H9 (cell line): ENCODE measurements around the gene ETV6. TPM values are rescaled to one million over a fixed set of nuclear protein-coding genes. Genes with fewer than 3 reads are reported as not detected.

Source experiments
- DNase-seq: peaks from one replicate; pipeline ENCODE4 v3.0.0-alpha.2; 2017
- H2AFZ ChIP-seq: one replicate; pipeline ENCODE4 v1.6.1; 2013; ENCODE audit warnings: mild to moderate bottlenecking, low read length, control low read depth, moderate library complexity
- H2AK5ac ChIP-seq: 2 replicates; pipeline ENCODE4 v1.6.1; 2013; ENCODE audit warnings: low read length, control low read depth, mixed read lengths; ENCODE audit not compliant: insufficient read length
- H2BK120ac ChIP-seq: one replicate; pipeline ENCODE4 v1.6.1; 2013; ENCODE audit warnings: low read depth, mild to moderate bottlenecking, low read length, control low read depth, inconsistent platforms; ENCODE audit not compliant: poor library complexity, severe bottlenecking
- H2BK12ac ChIP-seq: 2 replicates; pipeline ENCODE4 v1.6.1; 2013; ENCODE audit warnings: low read length, control low read depth, mixed read lengths, low read depth; ENCODE audit not compliant: insufficient read length
- H2BK15ac ChIP-seq: 2 replicates; pipeline ENCODE4 v1.6.1; 2013; ENCODE audit warnings: low read depth, low read length, control low read depth
- H2BK20ac ChIP-seq: one replicate; pipeline ENCODE4 v1.6.1; 2013; ENCODE audit warnings: low read depth, mild to moderate bottlenecking, low read length, control low read depth, inconsistent platforms; ENCODE audit not compliant: poor library complexity, severe bottlenecking
- H2BK5ac ChIP-seq: 2 replicates; pipeline ENCODE4 v1.6.1; 2013; ENCODE audit warnings: low read length, control low read depth, mixed read lengths; ENCODE audit not compliant: insufficient read length
- H3K14ac ChIP-seq: 2 replicates; pipeline ENCODE4 v1.6.1; 2013; ENCODE audit warnings: low read length, control low read depth; ENCODE audit not compliant: insufficient read depth
- H3K18ac ChIP-seq: 2 replicates; pipeline ENCODE4 v1.6.1; 2013; ENCODE audit warnings: low read depth, mild to moderate bottlenecking, mixed read lengths, low read length, control low read depth; ENCODE audit not compliant: insufficient read length
- H3K23ac ChIP-seq: 2 replicates; pipeline ENCODE4 v1.6.1; 2013; ENCODE audit warnings: low read length, control low read depth, mixed read lengths, low read depth; ENCODE audit not compliant: insufficient read length
- H3K23me2 ChIP-seq: 2 replicates; pipeline ENCODE4 v1.6.1; 2013; ENCODE audit warnings: low read depth, mild to moderate bottlenecking, mixed read lengths, low read length, control low read depth; ENCODE audit not compliant: insufficient read length, poor library complexity, severe bottlenecking
- H3K27ac ChIP-seq: 2 replicates; pipeline ENCODE4 v1.5.1; 2013; ENCODE audit warnings: low read length, control low read depth, mixed read lengths, low read depth; ENCODE audit not compliant: insufficient read length
- H3K27me3 ChIP-seq: 2 replicates; pipeline ENCODE4 v1.6.1; 2013; ENCODE audit warnings: low read length, control low read depth, inconsistent platforms; ENCODE audit not compliant: insufficient read depth
- H3K4ac ChIP-seq: 2 replicates; pipeline ENCODE4 v1.6.1; 2013; ENCODE audit warnings: low read depth, mild to moderate bottlenecking, control low read depth, inconsistent platforms, low read length, moderate library complexity
- H3K4me1 ChIP-seq: 2 replicates; pipeline ENCODE4 v1.6.1; 2013; ENCODE audit warnings: low read length, control low read depth, inconsistent platforms; ENCODE audit not compliant: insufficient read depth
- H3K4me2 ChIP-seq: 2 replicates; pipeline ENCODE4 v1.6.1; 2013; ENCODE audit warnings: low read length, control low read depth, mixed read lengths; ENCODE audit not compliant: insufficient read length, insufficient read depth
- H3K56ac ChIP-seq: 2 replicates; pipeline ENCODE4 v1.6.1; 2013; ENCODE audit warnings: low read depth, mild to moderate bottlenecking, mixed read lengths, low read length, control low read depth; ENCODE audit not compliant: insufficient read length
- H3K79me1 ChIP-seq: 2 replicates; pipeline ENCODE4 v1.6.1; 2013; ENCODE audit warnings: low read depth, mild to moderate bottlenecking, moderate library complexity, low read length, control low read depth, inconsistent platforms; ENCODE audit not compliant: insufficient read depth, poor library complexity, severe bottlenecking
- H3K79me2 ChIP-seq: 2 replicates; pipeline ENCODE4 v1.6.1; 2013; ENCODE audit warnings: low read length, control low read depth, inconsistent platforms; ENCODE audit not compliant: insufficient read depth
- H3K9ac ChIP-seq: 2 replicates; pipeline ENCODE4 v1.6.1; 2013; ENCODE audit warnings: low read length, control low read depth, mixed read lengths; ENCODE audit not compliant: insufficient read length; ENCODE audit errors: extremely low read depth
- H3K9me3 ChIP-seq: one replicate; pipeline ENCODE4 v1.6.1; 2013; ENCODE audit warnings: low read depth, low read length, inconsistent platforms; ENCODE audit not compliant: control insufficient read depth
- H3T11ph ChIP-seq: one replicate; pipeline ENCODE4 v1.6.1; 2013; ENCODE audit warnings: mild to moderate bottlenecking, low read length, control low read depth, inconsistent platforms
- H4K20me1 ChIP-seq: one replicate; pipeline ENCODE4 v1.6.1; 2013; ENCODE audit not compliant: control insufficient read depth, insufficient read length, insufficient read depth
- H4K5ac ChIP-seq: 2 replicates; pipeline ENCODE4 v1.6.1; 2013; ENCODE audit warnings: low read depth, mild to moderate bottlenecking, mixed read lengths, low read length, control low read depth; ENCODE audit not compliant: insufficient read length
- H4K8ac ChIP-seq: replicated peaks from 2 replicates; pipeline ENCODE4 v1.6.1; 2013; ENCODE audit warnings: low read length, control low read depth, mixed read lengths, low read depth; ENCODE audit not compliant: insufficient read length
- H4K91ac ChIP-seq: 2 replicates; pipeline ENCODE4 v1.6.1; 2013; ENCODE audit warnings: low read depth, mild to moderate bottlenecking, moderate library complexity, mixed read lengths, low read length, control low read depth; ENCODE audit not compliant: insufficient read length
- H3K27ac Mint-ChIP-seq, 3 experiments: 2 replicates in 2 of 3; 3 replicates in 1 of 3; pipeline ENCODE4 v1.8.0; 2020 to 2021; ENCODE audit warnings: mixed read lengths in 3 of 3, mild to moderate bottlenecking in 1 of 3, moderate library complexity in 1 of 3
- H3K27me3 Mint-ChIP-seq: 2 replicates; pipeline ENCODE4 v1.8.0; 2021; ENCODE audit warnings: low read depth, mild to moderate bottlenecking, moderate library complexity, mixed read lengths
- H3K36me3 Mint-ChIP-seq, 3 experiments: 2 replicates in 2 of 3; 3 replicates in 1 of 3; pipeline ENCODE4 v1.8.0; 2020 to 2021; ENCODE audit warnings: low read depth in 3 of 3, mixed read lengths in 3 of 3; ENCODE audit not compliant: insufficient read depth in 1 of 3
- H3K4me1 Mint-ChIP-seq, 2 experiments: 2 replicates each; pipeline ENCODE4 v1.8.0; 2020; ENCODE audit warnings: mixed read lengths in 2 of 2
- H3K4me3 Mint-ChIP-seq, 2 experiments: 2 replicates in 1 of 2; 3 replicates in 1 of 2; pipeline ENCODE4 v1.8.0; 2020 to 2021; ENCODE audit warnings: mild to moderate bottlenecking in 2 of 2, mixed read lengths in 2 of 2, moderate library complexity in 1 of 2
- H3K9me3 Mint-ChIP-seq, 2 experiments: 2 replicates in 1 of 2; 3 replicates in 1 of 2; pipeline ENCODE4 v1.8.0; 2020; ENCODE audit warnings: mild to moderate bottlenecking in 2 of 2, mixed read lengths in 2 of 2, moderate library complexity in 1 of 2
- WGBS: extraction: QIAGEN DNeasy Blood & Tissue Kit; methylation state at CpG from one replicate; pipeline ENCODE4 v1.1.7; 2013; ENCODE audit warnings: missing lambda C conversion rate, low lambda C conversion rate, mixed read lengths; ENCODE audit not compliant: insufficient read length; ENCODE audit errors: extremely low coverage; 5-methylcytosine and 5-hydroxymethylcytosine counted together
- long read RNA-seq: library from polyadenylated mRNA; unstranded; transcript quantifications from one replicate; pipeline ENCODE4 v2.0.0, GENCODE V29; 2020
- total RNA-seq: library from RNA; stranded (reverse); gene quantifications from 2 replicates; pipeline ENCODE4 v1.2.1, GENCODE V29; 2021
- TF ChIP-seq, protein P1 (sequence below): fragments of 200-600 bp; sonication (generic); conservative IDR thresholded peaks from 3 replicates; pipeline ENCODE4 v1.8.0; 2021; ENCODE audit warnings: antibody characterized with exemption, mild to moderate bottlenecking

ETV6 gene
- 25.2 and 28.7 TPM in 2 replicates for total RNA-seq
- long read RNA-seq, full-length matches to known transcripts: 18 of 38 reads
- long read RNA-seq, partial matches to known transcripts: 5 of 38 reads
- long read RNA-seq, other reads (novel, unspliced or antisense): 15 of 38 reads

DNA sequence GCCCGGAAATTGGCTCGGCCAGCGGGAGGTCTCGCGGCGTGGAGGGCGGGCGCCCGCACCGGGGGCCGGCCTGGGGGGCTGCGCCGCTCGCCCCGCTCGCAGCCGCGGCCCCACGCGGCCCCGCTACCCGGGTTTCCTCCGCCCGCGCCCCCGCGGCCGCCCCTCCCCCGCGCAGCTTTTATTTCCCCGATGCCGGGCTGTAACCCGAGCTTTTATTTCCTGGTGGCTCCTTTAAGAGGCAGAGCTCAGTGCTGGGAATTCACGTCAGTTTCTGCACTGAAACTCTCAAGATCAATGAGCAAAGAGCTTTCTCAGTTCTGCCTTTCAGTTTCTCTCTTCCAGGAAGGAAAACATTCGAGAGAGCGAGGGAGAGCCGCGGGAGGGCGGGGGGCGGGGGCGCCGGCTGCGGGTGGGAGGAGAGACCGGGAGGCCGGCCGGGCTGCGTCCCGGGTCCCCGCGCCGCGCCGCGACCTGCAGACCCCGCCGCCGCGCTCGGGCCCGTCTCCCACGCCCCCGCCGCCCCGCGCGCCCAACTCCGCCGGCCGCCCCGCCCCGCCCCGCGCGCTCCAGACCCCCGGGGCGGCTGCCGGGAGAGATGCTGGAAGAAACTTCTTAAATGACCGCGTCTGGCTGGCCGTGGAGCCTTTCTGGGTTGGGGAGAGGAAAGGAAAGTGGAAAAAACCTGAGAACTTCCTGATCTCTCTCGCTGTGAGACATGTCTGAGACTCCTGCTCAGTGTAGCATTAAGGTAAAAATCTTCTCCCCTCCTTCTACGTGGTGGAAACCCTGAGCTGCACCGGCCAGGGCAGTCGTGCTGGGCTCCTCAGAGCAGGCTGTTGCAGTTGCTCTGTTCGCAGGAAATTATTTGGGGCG is at the start of gene ETV6:
Gene ETV6 (plus strand): TSS at position 262 of the 873 bp plus-strand sequence. CDS start 454 bp downstream, at position 716.
- H4K91ac ChIP-seq: no peak within 1 kb of the TSS
- H2BK5ac ChIP-seq: peak within 1 kb of the TSS; percentile 48
- WGBS: no CpG with 5 or more reads among the region's 86 CpGs
- H3K18ac ChIP-seq: peak within 1 kb of the TSS; percentile 93
- H2BK20ac ChIP-seq: no peak within 1 kb of the TSS
- no peak within 1 kb of the TSS; the same call in 1 of the 2 replicates for H3K4ac ChIP-seq
- TF ChIP-seq, protein P1, sequence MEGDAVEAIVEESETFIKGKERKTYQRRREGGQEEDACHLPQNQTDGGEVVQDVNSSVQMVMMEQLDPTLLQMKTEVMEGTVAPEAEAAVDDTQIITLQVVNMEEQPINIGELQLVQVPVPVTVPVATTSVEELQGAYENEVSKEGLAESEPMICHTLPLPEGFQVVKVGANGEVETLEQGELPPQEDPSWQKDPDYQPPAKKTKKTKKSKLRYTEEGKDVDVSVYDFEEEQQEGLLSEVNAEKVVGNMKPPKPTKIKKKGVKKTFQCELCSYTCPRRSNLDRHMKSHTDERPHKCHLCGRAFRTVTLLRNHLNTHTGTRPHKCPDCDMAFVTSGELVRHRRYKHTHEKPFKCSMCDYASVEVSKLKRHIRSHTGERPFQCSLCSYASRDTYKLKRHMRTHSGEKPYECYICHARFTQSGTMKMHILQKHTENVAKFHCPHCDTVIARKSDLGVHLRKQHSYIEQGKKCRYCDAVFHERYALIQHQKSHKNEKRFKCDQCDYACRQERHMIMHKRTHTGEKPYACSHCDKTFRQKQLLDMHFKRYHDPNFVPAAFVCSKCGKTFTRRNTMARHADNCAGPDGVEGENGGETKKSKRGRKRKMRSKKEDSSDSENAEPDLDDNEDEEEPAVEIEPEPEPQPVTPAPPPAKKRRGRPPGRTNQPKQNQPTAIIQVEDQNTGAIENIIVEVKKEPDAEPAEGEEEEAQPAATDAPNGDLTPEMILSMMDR: no peak
- no peak within 1 kb of the TSS for H2BK120ac ChIP-seq
- no peak within 1 kb of the TSS for H4K5ac ChIP-seq
- H3K4me3 Mint-ChIP-seq: peak within 1 kb of the TSS; percentile 85 to 96
- no peaks in the 10 kb centered on the region for H3K27me3 ChIP-seq
- no peak within 1 kb of the TSS for H2AK5ac ChIP-seq
- DNase-seq: peak; percentile 68
- peaks cover 0 to 11% (median 9%) of the 10 kb centered on the region in 3 experiments; a peak in 4 of 7 replicates for H3K36me3 Mint-ChIP-seq
- H3K4me1 Mint-ChIP-seq: peaks cover 33 to 38% of the 10 kb centered on the region in 2 experiments
- H3T11ph ChIP-seq: no peak within 1 kb of the TSS
- peak within 1 kb of the TSS; percentile 94 for H3K4me2 ChIP-seq
- H2AFZ ChIP-seq: no peak within 1 kb of the TSS
- peak within 1 kb of the TSS; percentile 80 for H3K27ac ChIP-seq
- no peak within 1 kb of the TSS for H2BK15ac ChIP-seq
- H3K9me3 ChIP-seq: no peaks in the 10 kb centered on the region
- peaks cover 7 to 12% of the 10 kb centered on the region in 2 experiments for H3K9me3 Mint-ChIP-seq
- no peak within 1 kb of the TSS for H2BK12ac ChIP-seq
- no peaks in the 10 kb centered on the region for H4K20me1 ChIP-seq
- H4K8ac ChIP-seq: no peak within 1 kb of the TSS
- H3K27ac Mint-ChIP-seq: peak within 1 kb of the TSS; percentile 97 to 99 (median 99)
- no peaks in the 10 kb centered on the region for H3K79me1 ChIP-seq
- peak within 1 kb of the TSS; percentile 83 for H3K9ac ChIP-seq
- H3K27me3 Mint-ChIP-seq: no peaks in the 10 kb centered on the region
- H3K79me2 ChIP-seq: peaks cover 9% of the 10 kb centered on the region; the same call in 1 of the 2 replicates
- H3K23ac ChIP-seq: no peak within 1 kb of the TSS
- peaks cover 14% of the 10 kb centered on the region; the same call in 1 of the 2 replicates for H3K4me1 ChIP-seq
- no peak within 1 kb of the TSS for H3K56ac ChIP-seq
- peak within 1 kb of the TSS; percentile 88 for H3K14ac ChIP-seq
- peaks cover 13% of the 10 kb centered on the region for H3K23me2 ChIP-seq
